ENCODE data around the gene MUC21.
"Not testable (repeated sequence)": the region's sequence is repeated elsewhere in the genome, so short reads cannot be mapped to it uniquely, and the experiment has no call there.

Gene MUC21

DNA sequence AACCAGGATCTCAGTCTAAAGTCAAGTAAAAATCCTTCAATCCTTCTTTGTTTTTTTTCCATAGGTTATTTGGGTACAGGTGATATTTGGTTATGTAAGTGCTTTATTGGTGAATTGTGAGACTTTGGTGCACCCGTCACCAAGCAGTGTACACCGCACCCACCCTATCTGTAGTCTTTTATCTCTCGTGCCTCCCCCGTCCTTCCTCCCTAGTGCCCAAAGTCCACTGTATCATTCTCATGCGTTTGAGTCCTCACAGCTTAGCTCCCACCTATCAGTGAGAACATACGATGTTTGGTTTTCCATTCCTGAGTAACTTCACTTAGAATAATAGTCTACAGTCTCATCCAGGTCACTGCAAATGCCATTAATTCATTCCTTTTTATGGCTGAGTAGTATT is 27.6 kb downstream of the MUC21 start:
- TF ChIP-seq, protein P1, sequence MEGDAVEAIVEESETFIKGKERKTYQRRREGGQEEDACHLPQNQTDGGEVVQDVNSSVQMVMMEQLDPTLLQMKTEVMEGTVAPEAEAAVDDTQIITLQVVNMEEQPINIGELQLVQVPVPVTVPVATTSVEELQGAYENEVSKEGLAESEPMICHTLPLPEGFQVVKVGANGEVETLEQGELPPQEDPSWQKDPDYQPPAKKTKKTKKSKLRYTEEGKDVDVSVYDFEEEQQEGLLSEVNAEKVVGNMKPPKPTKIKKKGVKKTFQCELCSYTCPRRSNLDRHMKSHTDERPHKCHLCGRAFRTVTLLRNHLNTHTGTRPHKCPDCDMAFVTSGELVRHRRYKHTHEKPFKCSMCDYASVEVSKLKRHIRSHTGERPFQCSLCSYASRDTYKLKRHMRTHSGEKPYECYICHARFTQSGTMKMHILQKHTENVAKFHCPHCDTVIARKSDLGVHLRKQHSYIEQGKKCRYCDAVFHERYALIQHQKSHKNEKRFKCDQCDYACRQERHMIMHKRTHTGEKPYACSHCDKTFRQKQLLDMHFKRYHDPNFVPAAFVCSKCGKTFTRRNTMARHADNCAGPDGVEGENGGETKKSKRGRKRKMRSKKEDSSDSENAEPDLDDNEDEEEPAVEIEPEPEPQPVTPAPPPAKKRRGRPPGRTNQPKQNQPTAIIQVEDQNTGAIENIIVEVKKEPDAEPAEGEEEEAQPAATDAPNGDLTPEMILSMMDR (IDR thresholded peaks at IDR 0.05) = no peak
- Histone ChIP-seq H3K4me3 (no peak overlapping the region), H3K27ac (no peak overlapping the region)
- no peak for DNase-seq (ENCODE audit: low spot score)

DNA sequence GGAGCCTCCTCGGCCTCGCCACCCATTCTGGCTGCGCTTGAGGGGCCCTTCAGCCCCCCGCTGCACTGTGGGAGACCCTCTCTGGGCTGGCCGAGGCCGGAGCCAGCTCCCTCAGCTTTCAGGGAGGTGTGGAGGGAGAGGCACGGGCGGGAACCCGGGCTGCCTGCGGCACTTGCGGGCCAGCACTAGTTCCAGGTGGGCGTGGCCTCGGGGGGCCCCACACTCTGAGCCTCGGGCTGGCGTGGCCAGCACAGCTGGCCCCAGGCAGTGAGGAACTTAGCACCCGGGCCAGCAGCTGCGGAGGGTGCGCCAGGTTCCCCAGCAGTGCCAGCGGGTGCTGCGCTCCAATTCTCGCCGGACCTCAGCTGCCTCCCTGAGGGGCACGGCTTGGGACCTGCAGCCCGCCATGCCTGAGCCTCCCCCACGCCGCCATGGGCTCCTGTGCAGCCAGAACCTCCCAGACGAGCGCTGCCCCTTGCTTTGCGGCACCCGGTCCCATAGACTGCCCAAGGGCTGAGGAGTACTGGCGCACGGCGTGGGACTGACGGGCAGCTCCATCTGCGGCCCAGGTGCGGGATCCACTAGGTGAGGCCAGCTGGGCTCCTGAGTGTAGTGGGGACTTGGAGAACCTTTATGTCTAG is 33.3 kb downstream of the MUC21 start:
- TF ChIP-seq, protein P1 (IDR thresholded peaks at IDR 0.05) = no peak
- DNase-seq (ENCODE audit: low spot score) = no peak
- H3K4me3 ChIP-seq = no peak overlapping the region
- H3K27ac ChIP-seq = no peak overlapping the region

DNA sequence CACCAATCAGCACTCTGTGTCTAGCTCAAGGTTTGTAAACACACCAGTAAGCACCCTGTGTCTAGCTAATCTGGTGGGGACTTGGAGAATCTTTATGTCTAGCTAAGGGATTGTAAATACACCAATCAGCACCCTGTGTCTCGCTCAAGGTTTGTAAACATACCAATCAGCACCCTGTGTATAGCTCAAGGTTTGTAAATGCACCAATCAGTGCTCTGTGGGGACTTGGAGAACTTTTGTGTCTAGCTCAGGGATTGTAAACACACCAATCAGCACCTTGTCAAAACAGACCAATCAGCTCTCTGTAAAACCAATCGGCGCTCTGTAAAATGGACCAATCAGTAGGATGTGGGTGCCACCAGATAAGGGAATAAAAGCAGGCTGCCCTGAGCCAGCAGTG is 33.9 kb downstream of the MUC21 start:
- not testable (repeated sequence) for DNase-seq (ENCODE audit: low spot score); H3K4me3 ChIP-seq

DNA sequence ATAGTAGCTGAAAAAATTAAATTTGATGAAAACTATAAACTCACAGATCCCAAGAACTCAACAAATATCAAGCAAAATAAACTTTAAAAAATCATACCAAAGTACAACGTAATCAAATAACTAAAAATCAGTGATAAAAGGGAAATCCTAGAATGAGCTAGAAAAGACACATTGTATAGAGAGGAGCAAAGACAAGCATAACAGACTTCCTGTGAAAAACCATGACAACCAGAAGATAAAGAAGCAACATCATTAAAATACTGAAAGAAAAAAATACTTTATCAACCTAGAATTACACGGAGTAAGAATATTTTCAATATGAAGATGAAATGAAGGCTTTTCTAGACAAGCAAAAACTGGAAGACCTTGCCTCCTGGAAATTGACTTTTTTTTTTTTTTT is 36.5 kb downstream of the MUC21 start:
- TF ChIP-seq, protein P1 (IDR thresholded peaks at IDR 0.05) = no peak
- no peak overlapping the region for H3K4me3 ChIP-seq
- no peak for DNase-seq (ENCODE audit: low spot score)
- H3K27ac ChIP-seq = no peak overlapping the region

More for the DNA sequence above, 33.9 kb downstream of the MUC21 start:
- not testable (repeated sequence) for H3K27ac ChIP-seq

DNA sequence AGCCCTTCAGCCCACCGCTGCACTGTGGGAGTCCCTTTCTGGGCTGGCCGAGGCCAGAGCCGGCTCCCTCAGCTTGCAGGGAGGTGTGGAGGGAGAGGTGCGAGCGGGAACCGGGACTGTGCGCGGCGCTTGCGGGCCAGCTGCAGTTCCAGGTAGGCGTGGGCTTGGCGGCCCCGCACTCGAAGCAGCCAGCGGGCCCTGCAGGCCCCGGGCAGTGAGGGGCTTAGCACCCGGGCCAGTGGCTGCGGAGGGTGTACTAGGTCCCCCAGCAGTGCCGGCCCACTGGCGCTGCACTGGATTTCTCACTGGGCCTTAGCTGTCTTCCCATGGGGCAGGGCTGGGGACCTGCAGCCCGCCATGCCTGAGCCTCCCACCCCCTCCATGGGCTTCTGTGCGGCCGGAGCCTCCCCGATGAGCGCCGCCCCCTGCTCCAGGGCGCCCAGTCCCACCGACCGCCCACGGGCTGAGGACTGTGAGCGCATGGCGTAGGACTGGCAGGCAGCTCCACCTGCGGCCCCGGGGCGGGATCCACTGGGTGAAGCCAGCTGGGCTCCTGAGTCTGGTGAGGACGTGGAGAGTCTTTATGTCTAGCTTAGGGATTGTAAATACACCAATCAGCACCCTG is 37.2 kb downstream of the MUC21 start:
- not testable (repeated sequence) for H3K27ac ChIP-seq; DNase-seq (ENCODE audit: low spot score); H3K4me3 ChIP-seq

DNA sequence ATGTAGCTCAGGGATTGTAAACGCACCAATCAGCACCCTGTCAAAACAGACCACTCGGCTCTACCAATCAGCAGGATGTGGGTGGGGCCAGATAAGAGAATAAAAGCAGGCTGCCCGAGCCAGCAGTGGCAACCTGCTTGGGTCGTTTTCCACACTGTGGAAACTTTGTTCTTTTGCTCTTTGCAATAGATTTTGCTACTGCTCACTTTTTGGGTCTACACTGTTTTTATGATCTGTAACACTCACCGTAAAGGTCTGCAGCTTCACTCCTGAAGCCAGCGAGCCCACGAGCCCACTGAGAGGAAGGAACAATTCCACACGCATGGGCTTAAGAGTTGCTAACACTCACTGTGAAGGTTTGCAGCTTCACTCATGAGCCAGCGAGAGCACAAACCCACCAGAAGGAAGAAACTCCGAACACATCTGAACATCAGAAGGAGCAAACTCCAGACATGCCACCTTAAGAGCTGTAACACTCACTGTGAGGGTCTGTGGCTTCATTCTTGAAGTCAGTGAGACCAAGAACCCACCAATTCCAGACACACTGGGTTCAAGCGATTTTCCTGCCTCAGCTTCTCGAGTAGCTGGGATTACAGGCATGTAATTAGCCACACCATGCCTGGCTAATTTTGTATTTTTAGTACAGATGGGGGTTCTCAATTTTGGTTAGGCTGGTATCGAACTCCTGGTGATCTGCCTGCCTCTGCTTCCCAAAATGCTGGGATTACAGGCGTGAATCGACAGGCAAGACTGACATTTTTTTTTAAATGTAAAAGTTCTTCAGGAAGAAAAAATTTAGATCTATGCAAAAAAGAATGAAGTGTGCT is 38.4 kb downstream of the MUC21 start:
- not testable (repeated sequence) for H3K4me3 ChIP-seq; DNase-seq (ENCODE audit: low spot score); H3K27ac ChIP-seq

DNA sequence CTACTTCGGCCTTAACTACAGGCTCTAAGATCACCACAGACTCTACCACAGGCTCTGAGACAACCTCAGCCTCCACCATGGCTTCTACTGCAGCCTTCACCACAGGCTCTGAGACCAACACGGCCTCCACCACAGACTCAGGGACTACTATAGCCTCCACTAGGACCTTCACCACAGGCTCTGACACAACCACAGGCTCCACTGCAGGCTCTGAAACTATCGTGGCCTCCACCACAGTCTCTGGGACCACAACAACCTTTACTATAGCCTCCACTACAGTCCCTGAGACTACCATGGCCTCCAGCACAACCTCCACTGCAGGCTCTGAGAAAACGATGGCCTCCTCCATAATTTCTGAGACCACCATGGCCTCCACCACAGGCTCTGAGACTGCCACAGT is 42.1 kb downstream of the MUC21 start:
- no peak overlapping the region for H3K27ac ChIP-seq
- no peak overlapping the region for H3K4me3 ChIP-seq
- TF ChIP-seq, protein P1 (IDR thresholded peaks at IDR 0.05) = no peak
- DNase-seq (ENCODE audit: low spot score) = no peak

DNA sequence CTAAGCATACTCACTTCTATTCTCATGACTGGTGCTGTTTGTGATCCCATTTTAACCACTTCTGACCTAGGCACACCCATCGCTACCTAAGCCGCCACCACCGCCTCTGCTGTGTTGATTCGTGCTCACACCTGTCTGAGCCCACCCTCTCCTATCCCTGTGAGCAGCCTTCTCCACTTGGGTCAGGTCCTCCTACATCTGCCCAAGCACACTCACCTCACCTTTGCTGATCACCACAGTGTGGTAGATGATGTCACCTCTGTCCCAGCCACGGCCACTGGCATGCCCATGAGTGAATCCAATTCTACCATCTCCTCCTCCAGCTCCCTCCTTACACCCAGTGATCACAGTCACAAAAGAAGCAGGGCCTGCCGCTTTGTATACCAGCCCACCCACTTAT is 47.6 kb downstream of the MUC21 start:
- Histone ChIP-seq H3K4me3 (no peak overlapping the region), H3K27ac (no peak overlapping the region)
- TF ChIP-seq, protein P1 (IDR thresholded peaks at IDR 0.05) = no peak
- DNase-seq (ENCODE audit: low spot score) = no peak

Data from coronary artery (tissue), 2 donors.